Urothelium cell line (cell line): ENCODE measurements around the gene DSG3.
A peak's percentile ranks its signal among the peaks of the same experiment; 100 is the strongest.

ENCODE experiments used
- DNase-seq: peaks from one replicate; pipeline ENCODE4 v3.0.0; 2011; ENCODE audit warnings: low spot score, mixed read lengths
- FAIRE-seq: peaks from 2 replicates; lab custom pipeline; 2011; peaks lifted over from hg19 to GRCh38; lab: Jason Lieb, UNC

DSG3 gene

GRCh38 chr18:31429623-31430022 lies 17.9 kb upstream of the DSG3 start:
- DNase-seq (peak; percentile 3), FAIRE-seq (no peak)

- DNase-seq (no peak), FAIRE-seq (no peak)
Observed at GRCh38 chr18:31430072-31430471, 17.5 kb upstream of the DSG3 start.

GRCh38 chr18:31430554-31430953 lies 17.0 kb upstream of the DSG3 start:
- FAIRE-seq, result no peak

GRCh38 chr18:31432316-31432715 lies 15.2 kb upstream of the DSG3 start:
- FAIRE-seq, result no peak
- no peak for DNase-seq

More at GRCh38 chr18:31430554-31430953, 17.0 kb upstream of the DSG3 start:
- no peak for DNase-seq

GRCh38 chr18:31436825-31437224 lies 10.7 kb upstream of the DSG3 start:
- FAIRE-seq, result no peak
- no peak for DNase-seq

GRCh38 chr18:31438402-31438801 lies 9.1 kb upstream of the DSG3 start:
- FAIRE-seq (no peak), DNase-seq (no peak)

GRCh38 chr18:31439807-31440325 lies 7.7 kb upstream of the DSG3 start:
- DNase-seq (no peak), FAIRE-seq (no peak)

GRCh38 chr18:31440787-31441186 lies 6.8 kb upstream of the DSG3 start:
- DNase-seq, result no peak
- no peak for FAIRE-seq

- FAIRE-seq, result no peak
- no peak for DNase-seq
Observed at GRCh38 chr18:31441493-31441892, 6.0 kb upstream of the DSG3 start.

- no peak for FAIRE-seq
Observed at GRCh38 chr18:31444142-31444541, 3.4 kb upstream of the DSG3 start.

GRCh38 chr18:31445908-31446307 lies 1.6 kb upstream of the DSG3 start:
- no peak for FAIRE-seq
- DNase-seq, result no peak

More at GRCh38 chr18:31444142-31444541, 3.4 kb upstream of the DSG3 start:
- DNase-seq, result no peak

GRCh38 chr18:31446854-31447253 lies 687 bp upstream of the DSG3 start:
- no peak for DNase-seq
- no peak for FAIRE-seq

GRCh38 chr18:31450409-31450808 lies 2.9 kb downstream of the DSG3 start:
- FAIRE-seq, result no peak
- DNase-seq, result no peak

- FAIRE-seq (no peak), DNase-seq (no peak)
Observed at GRCh38 chr18:31451625-31452024, 4.1 kb downstream of the DSG3 start.

GRCh38 chr18:31454066-31454708 lies 6.6 kb downstream of the DSG3 start:
- FAIRE-seq, result no peak
- peak; percentile 48 for DNase-seq

GRCh38 chr18:31469629-31470028 lies 22.1 kb downstream of the DSG3 start:
- FAIRE-seq (no peak), DNase-seq (no peak)

GRCh38 chr18:31478688-31479087 lies 31.1 kb downstream of the DSG3 start:
- no peak for DNase-seq
- FAIRE-seq, result no peak

- FAIRE-seq (no peak), DNase-seq (no peak)
Observed at GRCh38 chr18:31482051-31482450, 34.5 kb downstream of the DSG3 start.

- FAIRE-seq (no peak), DNase-seq (no peak)
Observed at GRCh38 chr18:31483396-31483795, 35.9 kb downstream of the DSG3 start.

- no peak for DNase-seq
- FAIRE-seq, result no peak
Observed at GRCh38 chr18:31484461-31484860, 36.9 kb downstream of the DSG3 start.

GRCh38 chr18:31486165-31486564 lies 38.6 kb downstream of the DSG3 start:
- FAIRE-seq (no peak), DNase-seq (no peak)

GRCh38 chr18:31487246-31488015 lies 39.9 kb downstream of the DSG3 start:
- FAIRE-seq (no peak), DNase-seq (peak; percentile 46)
